ENCODE results near the gene SLC12A7. TPM values are rescaled to one million over a fixed set of nuclear protein-coding genes. Genes with fewer than 3 reads are reported as not detected.

SLC12A7 gene
- total RNA-seq (100 to 1,000 TPM; 122 to 208 (median 146) TPM), polyA plus RNA-seq (100 to 1,000 TPM in 1 of 2 donors, 10 to 100 TPM in 1; 36.3 to 145 TPM)
- long read RNA-seq, donor 1, full-length matches to known transcripts, result 1 of 247 reads
- long read RNA-seq, donor 1, partial matches to known transcripts, result 227 of 247 reads
- long read RNA-seq, donor 1, other reads (novel, unspliced or antisense), result 19 of 247 reads
- long read RNA-seq, donor 2, full-length matches to known transcripts, result 3 of 176 reads
- long read RNA-seq, donor 2, partial matches to known transcripts, result 39 of 176 reads
- long read RNA-seq, donor 2, other reads (novel, unspliced or antisense), result 134 of 176 reads
- long read RNA-seq, donor 3, full-length matches to known transcripts, result 2 of 223 reads
- long read RNA-seq, donor 3, partial matches to known transcripts, result 118 of 223 reads
- long read RNA-seq, donor 3, other reads (novel, unspliced or antisense), result 103 of 223 reads

- ATAC-seq (peak in 7 of 8 donors; percentile 18 to 81 (median 35)), DNase-seq (peak in 1 of 2 donors; percentile 74)
- Histone ChIP-seq H3K27me3 (peaks cover 0 to 3% (median 0%) of the 10 kb centered on the region in 7 donors), H3K4me3 (peak within 1 kb of the TSS; percentile 74 to 99 (median 97)), H3K27ac (peak within 1 kb of the TSS; percentile 91 to 99 (median 97)), H3K9me3 (no peaks in the 10 kb centered on the region), H3K36me3 (peaks cover 0 to 11% (median 0%) of the 10 kb centered on the region in 9 donors), H3K4me1 (peaks cover 7 to 45% (median 41%) of the 10 kb centered on the region in 9 donors)
- WGBS, 2 donors, result 1 to 2% methylated on average over 49 to 79 of the region's 79 CpGs
- intact Hi-C loops (cut with DNase I), result loop anchor here in 1 of 10 donors (2.0 kb wide), 1 partner anchor 29 kb away; no protein-coding TSS in a partner anchor
- no peak for TF ChIP-seq CTCF (IDR thresholded peaks at IDR 0.05)
Measured at GRCh38 chr5:1111727-1112289, at the start of gene SLC12A7. SLC12A7 (minus strand) TSS chr5:1112063; CDS start chr5:1111991, 72 bp downstream.

DNA sequence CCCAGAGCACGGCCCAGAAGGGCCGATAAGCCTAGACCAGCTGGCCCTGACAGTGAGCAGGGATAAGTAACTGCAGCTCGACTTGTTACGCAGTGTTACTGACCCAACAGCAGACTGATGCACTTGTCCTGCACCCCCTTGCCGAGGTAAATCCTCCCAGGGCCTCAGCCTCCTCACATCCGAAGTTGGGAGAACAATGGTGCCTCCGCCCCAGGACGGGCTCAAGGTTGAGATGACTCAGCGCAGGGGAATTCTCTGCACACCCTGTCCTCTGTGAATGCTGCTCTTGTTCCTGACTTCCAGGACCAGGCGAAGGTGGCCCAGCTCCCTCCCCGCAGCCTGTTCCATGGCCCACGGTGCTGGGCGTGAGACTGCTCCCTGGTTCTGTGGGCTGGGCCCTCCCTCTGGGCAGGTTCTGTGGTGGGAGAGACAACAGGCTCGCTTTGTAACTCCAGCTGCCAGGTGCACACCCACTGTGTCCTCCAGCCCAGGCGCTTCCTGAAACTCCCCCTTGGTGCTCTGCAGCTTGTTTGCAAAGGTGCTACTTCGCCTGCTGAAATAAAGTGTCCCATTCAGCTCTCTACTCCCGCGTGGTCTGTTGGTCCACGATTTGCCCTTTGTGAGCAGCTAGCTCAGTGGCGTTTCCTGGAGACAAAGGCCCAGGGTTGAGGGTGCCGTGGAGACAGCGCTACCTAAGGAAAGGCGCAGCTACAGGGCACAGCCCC is 49.4 kb upstream of the SLC12A7 start:
- WGBS, 2 donors, result 77 to 81% methylated on average over 23 of the region's 23 CpGs
- Histone ChIP-seq H3K27me3 (peaks cover under 1 to 14% (median 11%) of the 10 kb centered on the region in 7 donors), H3K27ac (no peak overlapping the region), H3K9me3 (peaks cover 0 to 4% (median 0%) of the 10 kb centered on the region in 11 donors), H3K36me3 (no peaks in the 10 kb centered on the region), H3K4me3 (no peak overlapping the region), H3K4me1 (peaks cover 0 to 12% (median 3%) of the 10 kb centered on the region in 9 donors)
- no peak for TF ChIP-seq CTCF (IDR thresholded peaks at IDR 0.05)
- intact Hi-C loops (cut with DNase I), result loop anchor here in 3 of 10 donors (10.0 kb wide), 2 partner anchors 314 to 484 kb away; no protein-coding TSS in a partner anchor
- ATAC-seq (peak in 6 of 8 donors; percentile 18 to 39 (median 26)), DNase-seq (peak in 1 of 2 donors; percentile 4)

- Histone ChIP-seq H3K27me3 (peaks cover 9 to 28% (median 24%) of the 10 kb centered on the region in 7 donors), H3K9me3 (peaks cover 0 to 4% (median 0%) of the 10 kb centered on the region in 11 donors), H3K27ac (no peak overlapping the region), H3K4me1 (peaks cover 0 to 16% (median 7%) of the 10 kb centered on the region in 9 donors), H3K4me3 (no peak overlapping the region), H3K36me3 (no peaks in the 10 kb centered on the region)
- WGBS, 2 donors, result 74 to 85% methylated on average over 4 of the region's 4 CpGs
- TF ChIP-seq CTCF (IDR thresholded peaks at IDR 0.05), result no peak
- intact Hi-C loops (cut with DNase I), result loop anchor here in 3 of 10 donors (10.0 kb wide), 3 partner anchors 225 to 485 kb away; no protein-coding TSS in a partner anchor
- no peak for ATAC-seq
- no peak for DNase-seq
Measured at GRCh38 chr5:1159774-1160406, 48.0 kb upstream of the SLC12A7 start.
